PC-9 (cell line): ENCODE measurements around the gene ETV7. TPM values are rescaled to one million over a fixed set of nuclear protein-coding genes. Genes with fewer than 3 reads are reported as not detected.
A peak's percentile ranks its signal among the peaks of the same experiment; 100 is the strongest.

ENCODE experiments used
- BruUV-seq: library from RNA; stranded (reverse); fragments of 400-500 nt; replicated peaks from 2 replicates; lab custom pipeline; 2021; lab: Mats Ljungman, UMichigan
- CTCF ChIA-PET: fragments of 300-600 bp; sonication (Branson Sonifier 250); formaldehyde crosslinking; loops from one replicate; lab custom pipeline; 2022; ENCODE audit warnings: antibody characterized with exemption; lab: Charles Lee
- POLR2A ChIA-PET: fragments of 300-600 bp; sonication (Branson Sonifier 250); formaldehyde crosslinking; loops from one replicate; lab custom pipeline; 2022; ENCODE audit warnings: antibody characterized with exemption; ENCODE audit not compliant: unreplicated experiment; lab: Charles Lee
- DNase-seq, 2 experiments: peaks; one replicate each; pipeline versions ENCODE4 v3.0.0 to v3.0.0-alpha.2; 2015 to 2022; ENCODE audit warnings: mixed read lengths in 1 of 2
- H2AFZ ChIP-seq: fragments of 200-600 bp; sonication (generic); 2 replicates; pipeline ENCODE4 v1.8.1; 2017; ENCODE audit warnings: antibody characterized with exemption
- H3F3A ChIP-seq: fragments of 200-600 bp; sonication (generic); 2 replicates; pipeline ENCODE4 v1.8.1; 2017; ENCODE audit warnings: antibody characterized with exemption, mild to moderate bottlenecking, low read depth; ENCODE audit not compliant: insufficient read depth
- H3K27ac ChIP-seq: fragments of 200-600 bp; sonication (generic); 2 replicates; pipeline ENCODE4 v1.6.1; 2016; ENCODE audit warnings: mixed run types
- H3K27me3 ChIP-seq: fragments of 200-600 bp; sonication (generic); 2 replicates; pipeline ENCODE4 v1.6.1; 2016; ENCODE audit warnings: low read depth, mixed run types; ENCODE audit not compliant: insufficient read depth
- H3K36me3 ChIP-seq: fragments of 200-600 bp; sonication (generic); 2 replicates; pipeline ENCODE4 v1.6.1; 2016; ENCODE audit warnings: low read depth, mixed run types
- H3K4me1 ChIP-seq: fragments of 200-600 bp; sonication (generic); replicated peaks from 2 replicates; pipeline ENCODE4 v1.6.1; 2016; ENCODE audit warnings: mixed run types; ENCODE audit not compliant: insufficient read depth
- H3K4me2 ChIP-seq: fragments of 200-600 bp; sonication (generic); 2 replicates; pipeline ENCODE4 v1.6.1; 2017; ENCODE audit warnings: mixed run types
- H3K4me3 ChIP-seq: fragments of 200-600 bp; sonication (generic); 2 replicates; pipeline ENCODE4 v1.6.1; 2016; ENCODE audit warnings: mixed run types
- H3K79me2 ChIP-seq: fragments of 200-600 bp; sonication (generic); 2 replicates; pipeline ENCODE4 v1.6.1; 2017; ENCODE audit warnings: low read depth, mixed run types
- H3K9me2 ChIP-seq: fragments of 200-600 bp; sonication (generic); 2 replicates; pipeline ENCODE4 v1.8.1; 2017; ENCODE audit warnings: mild to moderate bottlenecking; ENCODE audit not compliant: insufficient read depth
- H3K9me3 ChIP-seq: fragments of 200-600 bp; sonication (generic); 2 replicates; pipeline ENCODE4 v1.8.1; 2016; ENCODE audit warnings: low read depth; ENCODE audit not compliant: insufficient read depth
- H4K20me1 ChIP-seq: fragments of 200-600 bp; sonication (generic); 2 replicates; pipeline ENCODE4 v1.8.1; 2017; ENCODE audit not compliant: insufficient read depth
- EZH2 ChIP-seq: fragments of 200-600 bp; sonication (generic); IDR thresholded peaks from 2 replicates; pipeline ENCODE4 v1.8.0; 2017; ENCODE audit warnings: antibody characterized with exemption, low read depth
- intact Hi-C: fragments of 100-400 bp; cut with micrococcal nuclease; formaldehyde crosslinking; loops from one replicate; pipeline ENCODE4 v1.10.0; 2022; ENCODE audit not compliant: unreplicated experiment
- total RNA-seq: library from RNA; stranded (reverse); gene quantifications from 2 replicates; pipeline ENCODE4 v1.2.3, GENCODE V29; 2021
- TF ChIP-seq, protein P1 (sequence below): fragments of 200-600 bp; sonication (generic); conservative IDR thresholded peaks from 2 replicates; pipeline ENCODE4 v1.6.1; 2017; ENCODE audit warnings: mixed run types, antibody characterized with exemption, mild to moderate bottlenecking, moderate library complexity

The ETV7 gene
- total RNA-seq, 1 experiment from 2014 or later = 0.57 TPM

DNA sequence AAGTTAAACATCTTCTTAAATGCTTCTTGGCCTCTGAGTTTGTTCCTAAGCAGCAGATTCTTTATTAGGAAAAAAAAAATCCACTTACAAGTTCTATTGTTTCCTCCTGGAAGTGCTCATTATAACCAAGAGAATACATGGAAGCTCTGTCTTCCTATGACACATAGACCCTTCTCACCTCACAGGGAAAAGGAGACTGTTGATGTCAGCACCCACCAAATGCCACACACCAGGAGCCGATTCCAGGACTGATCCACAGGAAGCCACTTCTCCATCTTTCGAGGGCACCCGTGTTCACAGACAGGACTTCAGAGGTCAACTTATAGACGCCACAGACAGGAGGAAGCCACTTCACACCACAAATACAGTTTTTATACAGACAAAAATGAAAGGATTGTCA lies 37.4 kb downstream of the ETV7 start:
- peaks cover 11% of the 10 kb centered on the region for H3F3A ChIP-seq
- H4K20me1 ChIP-seq = no peaks in the 10 kb centered on the region
- H3K36me3 ChIP-seq = no peaks in the 10 kb centered on the region
- no peak for DNase-seq
- TF ChIP-seq, protein P1, sequence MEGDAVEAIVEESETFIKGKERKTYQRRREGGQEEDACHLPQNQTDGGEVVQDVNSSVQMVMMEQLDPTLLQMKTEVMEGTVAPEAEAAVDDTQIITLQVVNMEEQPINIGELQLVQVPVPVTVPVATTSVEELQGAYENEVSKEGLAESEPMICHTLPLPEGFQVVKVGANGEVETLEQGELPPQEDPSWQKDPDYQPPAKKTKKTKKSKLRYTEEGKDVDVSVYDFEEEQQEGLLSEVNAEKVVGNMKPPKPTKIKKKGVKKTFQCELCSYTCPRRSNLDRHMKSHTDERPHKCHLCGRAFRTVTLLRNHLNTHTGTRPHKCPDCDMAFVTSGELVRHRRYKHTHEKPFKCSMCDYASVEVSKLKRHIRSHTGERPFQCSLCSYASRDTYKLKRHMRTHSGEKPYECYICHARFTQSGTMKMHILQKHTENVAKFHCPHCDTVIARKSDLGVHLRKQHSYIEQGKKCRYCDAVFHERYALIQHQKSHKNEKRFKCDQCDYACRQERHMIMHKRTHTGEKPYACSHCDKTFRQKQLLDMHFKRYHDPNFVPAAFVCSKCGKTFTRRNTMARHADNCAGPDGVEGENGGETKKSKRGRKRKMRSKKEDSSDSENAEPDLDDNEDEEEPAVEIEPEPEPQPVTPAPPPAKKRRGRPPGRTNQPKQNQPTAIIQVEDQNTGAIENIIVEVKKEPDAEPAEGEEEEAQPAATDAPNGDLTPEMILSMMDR = no peak
- no peak for TF ChIP-seq EZH2
- H3K79me2 ChIP-seq = no peaks in the 10 kb centered on the region
- no peaks in the 10 kb centered on the region for H3K9me2 ChIP-seq
- POLR2A ChIA-PET = interaction anchor here (0.6 kb wide), 1 partner anchor 227 kb away, joined by 3 read pairs; no protein-coding TSS in a partner anchor
- no peak overlapping the region for H3K4me3 ChIP-seq
- CTCF ChIA-PET = interaction anchor here (1.0 kb wide), 1 partner anchor 9 kb away, joined by 6 read pairs; no protein-coding TSS in a partner anchor
- peaks cover 3% of the 10 kb centered on the region; the same call in 1 of the 2 replicates for H3K9me3 ChIP-seq
- intact Hi-C loops = no loop called here
- H3K4me2 ChIP-seq = peak overlapping the region; percentile 52
- no peaks in the 10 kb centered on the region for H3K27me3 ChIP-seq
- no TSS peak for BruUV-seq
- H2AFZ ChIP-seq = no peak overlapping the region
- peak overlapping the region; percentile 32; the same call in 1 of the 2 replicates for H3K27ac ChIP-seq
- H3K4me1 ChIP-seq = peaks cover 28% of the 10 kb centered on the region

DNA sequence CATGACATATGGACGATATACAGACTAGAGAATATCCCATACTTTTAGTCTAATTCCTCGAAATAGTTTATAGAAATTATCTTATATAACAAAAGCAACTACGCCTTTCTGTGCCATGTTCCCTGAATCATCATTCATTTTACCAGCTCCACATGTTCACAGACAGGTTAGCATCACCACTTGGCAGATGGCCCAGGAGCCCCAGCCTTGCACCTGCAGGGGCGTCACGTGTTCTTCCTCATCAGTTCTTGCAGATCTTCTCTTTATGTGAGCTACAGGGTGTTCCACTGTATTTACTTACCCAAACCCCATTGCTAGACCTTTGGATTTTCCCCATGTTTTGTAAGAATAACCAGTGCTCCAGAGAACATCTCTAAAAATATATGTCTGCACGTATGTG lies 38.2 kb downstream of the ETV7 start:
- Histone ChIP-seq H2AFZ (no peak overlapping the region), H3K27me3 (no peaks in the 10 kb centered on the region), H3K4me1 (peaks cover 28% of the 10 kb centered on the region), H3K4me2 (no peak overlapping the region), H3K9me2 (no peaks in the 10 kb centered on the region), H3K36me3 (no peaks in the 10 kb centered on the region), H3K27ac (no peak overlapping the region), H3F3A (peaks cover 11% of the 10 kb centered on the region), H3K4me3 (no peak overlapping the region), H3K9me3 (peaks cover 3% of the 10 kb centered on the region; the same call in 1 of the 2 replicates), H3K79me2 (no peaks in the 10 kb centered on the region), H4K20me1 (no peaks in the 10 kb centered on the region)
- no TSS peak for BruUV-seq
- ChIA-PET CTCF (interaction anchor here (0.5 kb wide), 1 partner anchor 267 kb away, joined by 15 read pairs; no protein-coding TSS in a partner anchor), POLR2A (no interaction called here)
- TF ChIP-seq, protein P1 = no peak
- no peak for TF ChIP-seq EZH2
- no peak for DNase-seq
- intact Hi-C loops = no loop called here

DNA sequence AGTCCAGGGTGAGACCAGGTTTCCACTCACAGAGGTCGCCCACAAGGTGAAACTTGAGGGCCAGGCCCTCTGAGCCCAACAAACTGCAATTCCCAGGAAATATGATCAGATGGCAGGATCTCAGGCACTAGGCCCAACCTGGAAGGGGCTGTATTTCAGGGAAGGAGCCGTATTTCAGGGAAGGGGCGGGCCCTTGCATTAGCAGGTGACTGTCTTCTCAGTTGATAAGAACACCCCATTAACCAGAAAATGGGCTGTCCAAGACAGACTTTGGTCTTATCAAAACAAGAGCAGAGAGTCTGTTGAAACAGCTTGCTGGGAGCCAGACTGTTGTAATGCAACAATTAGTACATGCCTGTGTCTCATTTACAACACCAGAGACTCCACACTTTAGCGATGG lies 39.8 kb downstream of the ETV7 start:
- BruUV-seq = no TSS peak
- H3K4me2 ChIP-seq = no peak overlapping the region
- no peaks in the 10 kb centered on the region for H4K20me1 ChIP-seq
- POLR2A ChIA-PET = no interaction called here
- no peaks in the 10 kb centered on the region for H3K27me3 ChIP-seq
- H3F3A ChIP-seq = peaks cover 11% of the 10 kb centered on the region; the same call in 1 of the 2 replicates
- no peak for DNase-seq
- intact Hi-C loops = no loop called here
- CTCF ChIA-PET = no interaction called here
- no peaks in the 10 kb centered on the region for H3K9me2 ChIP-seq
- no peaks in the 10 kb centered on the region for H3K79me2 ChIP-seq
- no peak for TF ChIP-seq EZH2
- TF ChIP-seq, protein P1 = no peak
- H3K9me3 ChIP-seq = no peaks in the 10 kb centered on the region
- H3K4me1 ChIP-seq = peaks cover 19% of the 10 kb centered on the region
- H3K4me3 ChIP-seq = no peak overlapping the region
- H3K36me3 ChIP-seq = no peaks in the 10 kb centered on the region
- H3K27ac ChIP-seq = no peak overlapping the region
- no peak overlapping the region for H2AFZ ChIP-seq
